Subcutaneous adipose tissue (tissue), 4 donors: ENCODE results near the gene PTPRJ. TPM values are rescaled to one million over a fixed set of nuclear protein-coding genes. Genes with fewer than 3 reads are reported as not detected.

Experiments
- total RNA-seq, 4 donors: library from RNA; depleted of rRNA; stranded (reverse); fragments of >200 nt; gene quantifications; one replicate each; pipeline ENCODE4 v1.1.0, GENCODE V29; 2016
- TF ChIP-seq, protein P1 (sequence below): fragments of 450-650 bp; IDR thresholded peaks from one replicate; pipeline ENCODE4 v1.5.1; 2016; ENCODE audit warnings: low read depth, mild to moderate bottlenecking, control low read depth, antibody characterized with exemption, moderate library complexity

The PTPRJ gene
- total RNA-seq, 4 donors from 2014 or later = 5.1 to 28.7 (median 9.4) TPM

DNA sequence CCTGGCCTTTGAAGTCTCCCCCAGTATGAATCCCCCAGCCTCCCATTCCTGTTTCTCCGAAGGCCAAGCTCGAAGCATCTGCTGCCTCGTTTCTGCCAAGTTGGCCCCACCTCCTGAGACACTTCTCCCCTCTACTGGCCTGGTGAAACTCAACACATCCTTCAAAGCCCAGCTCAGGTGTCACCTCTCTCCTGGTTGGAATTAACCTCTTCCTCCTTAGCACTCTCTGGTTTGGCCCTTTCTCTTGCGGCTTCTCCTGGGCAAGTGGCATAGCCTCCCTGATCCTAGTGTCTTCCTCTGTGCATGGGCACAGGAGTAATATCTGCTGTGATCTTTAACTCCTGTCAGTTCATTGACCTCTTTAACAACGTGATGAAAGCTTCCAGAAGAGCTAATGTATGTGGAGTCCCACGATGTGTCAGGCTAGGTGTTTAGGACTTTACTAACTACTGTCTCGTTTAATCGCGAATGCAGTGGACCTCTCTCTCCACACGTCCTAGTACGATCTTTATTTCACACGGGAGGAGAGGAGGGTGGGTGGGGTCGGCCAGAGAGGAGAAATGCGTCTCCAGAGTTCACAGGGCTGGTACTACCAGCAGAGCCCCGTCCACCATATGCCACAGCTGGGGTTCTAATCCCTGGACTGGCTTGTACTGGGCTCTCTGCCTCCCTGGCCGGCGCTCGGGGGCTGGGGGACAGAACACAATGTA lies 826 bp upstream of the PTPRJ start:
- TF ChIP-seq, protein P1, sequence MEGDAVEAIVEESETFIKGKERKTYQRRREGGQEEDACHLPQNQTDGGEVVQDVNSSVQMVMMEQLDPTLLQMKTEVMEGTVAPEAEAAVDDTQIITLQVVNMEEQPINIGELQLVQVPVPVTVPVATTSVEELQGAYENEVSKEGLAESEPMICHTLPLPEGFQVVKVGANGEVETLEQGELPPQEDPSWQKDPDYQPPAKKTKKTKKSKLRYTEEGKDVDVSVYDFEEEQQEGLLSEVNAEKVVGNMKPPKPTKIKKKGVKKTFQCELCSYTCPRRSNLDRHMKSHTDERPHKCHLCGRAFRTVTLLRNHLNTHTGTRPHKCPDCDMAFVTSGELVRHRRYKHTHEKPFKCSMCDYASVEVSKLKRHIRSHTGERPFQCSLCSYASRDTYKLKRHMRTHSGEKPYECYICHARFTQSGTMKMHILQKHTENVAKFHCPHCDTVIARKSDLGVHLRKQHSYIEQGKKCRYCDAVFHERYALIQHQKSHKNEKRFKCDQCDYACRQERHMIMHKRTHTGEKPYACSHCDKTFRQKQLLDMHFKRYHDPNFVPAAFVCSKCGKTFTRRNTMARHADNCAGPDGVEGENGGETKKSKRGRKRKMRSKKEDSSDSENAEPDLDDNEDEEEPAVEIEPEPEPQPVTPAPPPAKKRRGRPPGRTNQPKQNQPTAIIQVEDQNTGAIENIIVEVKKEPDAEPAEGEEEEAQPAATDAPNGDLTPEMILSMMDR = no peak

DNA sequence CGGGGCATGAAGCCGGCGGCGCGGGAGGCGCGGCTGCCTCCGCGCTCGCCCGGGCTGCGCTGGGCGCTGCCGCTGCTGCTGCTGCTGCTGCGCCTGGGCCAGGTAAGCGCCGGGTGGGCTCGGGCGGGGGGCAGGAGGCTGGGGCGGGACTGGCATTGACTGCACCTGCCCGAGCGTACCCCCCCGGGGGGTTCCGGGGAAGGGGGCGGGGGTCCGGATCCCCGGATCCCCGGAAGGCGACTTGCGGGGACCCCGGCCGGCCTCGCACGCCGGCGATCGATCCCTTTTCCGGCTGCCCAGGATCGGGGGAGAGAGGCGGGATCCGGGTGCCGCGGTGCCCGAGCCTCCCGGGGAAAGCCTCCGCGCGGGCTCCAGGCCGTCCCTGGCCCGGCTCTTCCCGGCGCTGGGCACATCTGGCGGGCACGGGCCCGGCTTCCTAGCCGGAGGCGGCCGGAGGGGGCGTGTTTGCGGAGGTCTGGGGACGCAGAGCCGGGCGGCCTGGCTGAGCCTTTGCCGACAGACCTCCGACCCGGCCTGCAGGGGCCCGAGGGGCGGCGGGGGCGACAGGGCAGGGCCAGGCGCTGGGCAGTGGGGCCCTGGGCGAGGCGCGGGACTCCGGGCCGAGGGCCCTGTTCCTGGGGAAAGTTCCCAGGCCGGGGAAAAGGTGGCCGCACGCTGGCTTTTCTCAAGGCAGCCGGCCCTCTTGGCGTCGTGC lies 705 bp downstream of the PTPRJ start:
- TF ChIP-seq, protein P1 = no peak

DNA sequence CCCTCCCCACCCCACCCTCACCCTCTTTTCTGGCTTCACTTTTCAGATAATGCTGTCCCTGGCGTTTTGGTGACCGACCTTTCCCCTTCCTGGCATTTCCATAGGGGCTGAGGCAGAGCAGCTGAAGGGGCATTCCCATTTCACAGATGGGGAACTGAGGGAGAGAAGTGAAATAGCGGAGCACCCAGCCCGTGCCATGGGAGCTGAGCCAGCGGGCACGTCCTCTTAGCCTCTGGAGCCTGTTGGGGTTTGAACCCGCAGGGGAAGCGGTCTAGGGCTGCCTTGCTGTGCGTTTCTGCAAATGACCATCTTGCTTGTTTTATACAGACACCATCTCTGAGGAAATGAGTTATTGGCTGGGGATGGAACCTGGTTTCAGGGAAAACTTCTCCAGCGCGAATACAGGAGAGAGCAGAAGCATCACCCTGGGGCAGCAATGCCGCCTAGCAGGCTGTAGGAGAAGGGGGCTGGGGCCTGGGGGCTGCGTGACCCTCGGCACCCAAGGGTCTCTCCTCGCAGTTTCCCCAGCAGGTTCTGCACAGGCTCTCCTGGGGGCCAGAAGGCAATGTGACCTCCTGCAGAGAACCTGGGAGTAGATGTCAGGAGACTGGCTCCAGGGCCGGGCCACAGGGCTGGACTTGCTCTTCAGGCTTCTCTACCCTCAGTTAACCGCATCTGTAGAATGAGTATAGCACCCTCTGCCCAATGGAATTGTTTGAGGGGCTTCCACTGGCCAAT lies 1.5 kb downstream of the PTPRJ start:
- TF ChIP-seq, protein P1 = no peak

- TF ChIP-seq, protein P1 = no peak
Observed at GRCh38 chr11:47982616-47983015, 2.3 kb downstream of the PTPRJ start.

DNA sequence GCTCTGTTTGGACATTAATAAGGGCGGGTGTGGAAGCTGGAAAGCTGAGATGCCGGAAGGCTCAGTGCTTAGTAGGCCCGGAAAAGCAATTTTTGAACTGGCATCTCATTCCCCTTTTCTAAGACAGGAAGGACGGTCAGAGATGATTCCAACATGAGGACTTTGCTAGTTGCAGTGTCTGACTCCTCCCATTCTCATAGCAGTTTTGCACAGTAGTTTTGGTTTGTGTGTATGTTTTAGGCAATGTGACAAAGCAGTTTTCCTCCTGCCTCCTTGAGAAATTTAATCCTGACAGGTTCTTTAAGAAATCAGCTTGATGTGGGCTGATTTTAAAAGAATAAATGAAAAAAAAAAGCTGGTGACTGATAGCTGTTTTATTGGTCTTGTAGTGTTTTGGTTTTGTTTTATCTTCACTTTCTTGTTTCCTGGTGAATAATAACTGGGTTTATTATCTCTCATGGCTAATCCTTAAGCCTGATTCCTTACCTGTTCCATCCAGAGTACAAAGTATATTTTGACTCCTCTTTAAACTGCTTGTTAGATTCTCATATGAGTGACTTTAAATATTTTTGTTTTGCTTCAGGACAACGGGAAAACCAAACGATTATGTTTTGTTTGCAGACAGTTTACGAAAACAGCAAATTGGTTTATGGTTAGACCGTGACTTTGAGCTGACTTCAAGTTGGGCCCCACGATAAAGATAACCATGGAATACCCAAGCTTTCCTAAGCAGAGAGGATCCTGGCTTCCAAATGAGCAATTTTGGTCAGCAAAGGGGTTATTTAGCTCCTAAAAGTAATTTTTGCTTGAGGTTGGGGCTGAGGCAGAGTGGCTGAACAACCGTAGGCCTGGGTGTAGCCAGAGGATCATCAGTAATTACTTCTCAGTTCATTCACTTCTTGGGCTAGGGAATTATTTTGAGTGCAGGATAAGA lies 3.4 kb downstream of the PTPRJ start:
- TF ChIP-seq, protein P1 = no peak

DNA sequence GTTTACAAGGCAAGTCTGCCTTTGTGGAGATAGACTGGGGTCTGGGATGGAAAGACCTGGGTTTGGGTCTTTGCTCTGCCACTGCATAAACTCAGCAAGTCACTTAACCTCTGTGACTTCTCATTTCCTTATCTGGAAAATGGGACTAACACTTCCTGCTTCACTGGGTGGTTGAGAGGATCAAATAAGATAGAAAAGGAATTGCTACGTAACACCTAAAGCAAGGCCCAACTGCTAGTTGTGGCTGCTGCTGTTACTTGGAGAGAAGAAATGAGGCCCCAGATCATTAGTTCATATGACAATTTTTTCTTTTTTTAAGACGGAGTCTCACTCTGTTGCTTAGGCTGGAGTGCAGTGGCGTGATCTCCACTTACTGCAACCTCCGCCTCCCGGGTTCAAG lies 5.9 kb downstream of the PTPRJ start:
- TF ChIP-seq, protein P1 = no peak
